Purkinje cell (primary cell): ENCODE measurements around the gene USP17L22. TPM values are rescaled to one million over a fixed set of nuclear protein-coding genes. Genes with fewer than 3 reads are reported as not detected.

Experiments
- polyA plus RNA-seq: library from polyadenylated mRNA; unstranded; fragments of >200 nt; fragmentation: Nextera tagmentation; gene quantifications from 2 replicates; pipeline ENCODE4 v1.2.1, GENCODE V29; 2014

The USP17L22 gene
- polyA plus RNA-seq = not detected in 2 replicates

GRCh38 chr4:9267319-9267718 lies at the start of gene USP17L22:
TSS of gene USP17L22 (plus strand) at chr4:9267619. CDS start at chr4:9267619, 0 bp downstream.

GRCh38 chr4:9219852-9220251 lies 47.6 kb upstream of the USP17L22 start, which contains the start of gene USP17L12:
TSS of gene USP17L12 (plus strand) at chr4:9220152. CDS start at chr4:9220152, 0 bp downstream.

GRCh38 chr4:9224596-9224995 lies 42.8 kb upstream of the USP17L22 start, which contains the start of gene USP17L13:
TSS of gene USP17L13 (plus strand) at chr4:9224896. CDS start at chr4:9224896, 0 bp downstream.

DNA sequence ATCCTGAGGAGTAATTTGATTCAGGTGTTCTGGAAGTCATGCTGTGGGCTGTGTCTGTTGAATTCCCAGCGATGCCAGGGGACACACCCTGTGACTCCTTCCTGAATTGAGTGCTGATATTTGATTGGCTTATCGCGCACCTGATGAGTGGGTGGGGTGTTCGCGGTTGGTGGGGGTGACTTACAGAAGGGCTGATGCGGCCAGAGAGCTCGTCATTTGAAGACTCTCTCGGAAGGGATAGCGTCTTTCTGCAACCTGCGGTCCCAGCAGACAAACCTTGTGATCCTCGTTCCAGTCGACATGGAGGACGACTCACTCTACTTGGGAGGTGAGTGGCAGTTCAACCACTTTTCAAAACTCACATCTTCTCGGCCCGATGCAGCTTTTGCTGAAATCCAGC lies 33.3 kb upstream of the USP17L22 start, which contains the start of gene USP17L15:
TSS of gene USP17L15 (plus strand) at position 301 of the 400 bp plus-strand sequence. CDS start at position 301, 0 bp downstream.

DNA sequence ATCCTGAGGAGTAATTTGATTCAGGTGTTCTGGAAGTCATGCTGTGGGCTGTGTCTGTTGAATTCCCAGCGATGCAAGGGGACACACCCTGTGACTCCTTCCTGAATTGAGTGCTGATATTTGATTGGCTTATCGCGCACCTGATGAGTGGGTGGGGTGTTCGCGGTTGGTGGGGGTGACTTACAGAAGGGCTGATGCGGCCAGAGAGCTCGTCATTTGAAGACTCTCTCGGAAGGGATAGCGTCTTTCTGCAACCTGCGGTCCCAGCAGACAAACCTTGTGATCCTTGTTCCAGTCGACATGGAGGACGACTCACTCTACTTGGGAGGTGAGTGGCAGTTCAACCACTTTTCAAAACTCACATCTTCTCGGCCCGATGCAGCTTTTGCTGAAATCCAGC lies 23.8 kb upstream of the USP17L22 start, which contains the start of gene USP17L17:
TSS of gene USP17L17 (plus strand) at position 301 of the 400 bp plus-strand sequence. CDS start at position 301, 0 bp downstream.

GRCh38 chr4:9247953-9248680 lies 19.3 kb upstream of the USP17L22 start, which contains the start of gene USP17L18:
TSS of gene USP17L18 (plus strand) at chr4:9248630. CDS start at chr4:9248630, 0 bp downstream.

DNA sequence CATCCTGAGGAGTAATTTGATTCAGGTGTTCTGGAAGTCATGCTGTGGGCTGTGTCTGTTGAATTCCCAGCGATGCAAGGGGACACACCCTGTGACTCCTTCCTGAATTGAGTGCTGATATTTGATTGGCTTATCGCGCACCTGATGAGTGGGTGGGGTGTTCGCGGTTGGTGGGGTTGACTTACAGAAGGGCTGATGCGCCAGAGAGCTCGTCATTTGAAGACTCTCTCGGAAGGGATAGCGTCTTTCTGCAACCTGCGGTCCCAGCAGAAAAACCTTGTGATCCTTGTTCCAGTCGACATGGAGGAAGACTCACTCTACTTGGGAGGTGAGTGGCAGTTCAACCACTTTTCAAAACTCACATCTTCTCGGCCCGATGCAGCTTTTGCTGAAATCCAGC lies 14.3 kb upstream of the USP17L22 start, which contains the start of gene USP17L19:
TSS of gene USP17L19 (plus strand) at position 301 of the 400 bp plus-strand sequence. CDS start at position 301, 0 bp downstream.

DNA sequence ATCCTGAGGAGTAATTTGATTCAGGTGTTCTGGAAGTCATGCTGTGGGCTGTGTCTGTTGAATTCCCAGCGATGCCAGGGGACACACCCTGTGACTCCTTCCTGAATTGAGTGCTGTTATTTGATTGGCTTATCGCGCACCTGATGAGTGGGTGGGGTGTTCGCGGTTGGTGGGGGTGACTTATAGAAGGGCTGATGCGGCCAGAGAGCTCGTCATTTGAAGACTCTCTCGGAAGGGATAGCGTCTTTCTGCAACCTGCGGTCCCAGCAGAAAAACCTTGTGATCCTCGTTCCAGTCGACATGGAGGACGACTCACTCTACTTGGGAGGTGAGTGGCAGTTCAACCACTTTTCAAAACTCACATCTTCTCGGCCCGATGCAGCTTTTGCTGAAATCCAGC lies 9.6 kb upstream of the USP17L22 start, which contains the start of gene USP17L20:
TSS of gene USP17L20 (plus strand) at position 301 of the 400 bp plus-strand sequence. CDS start at position 301, 0 bp downstream.

DNA sequence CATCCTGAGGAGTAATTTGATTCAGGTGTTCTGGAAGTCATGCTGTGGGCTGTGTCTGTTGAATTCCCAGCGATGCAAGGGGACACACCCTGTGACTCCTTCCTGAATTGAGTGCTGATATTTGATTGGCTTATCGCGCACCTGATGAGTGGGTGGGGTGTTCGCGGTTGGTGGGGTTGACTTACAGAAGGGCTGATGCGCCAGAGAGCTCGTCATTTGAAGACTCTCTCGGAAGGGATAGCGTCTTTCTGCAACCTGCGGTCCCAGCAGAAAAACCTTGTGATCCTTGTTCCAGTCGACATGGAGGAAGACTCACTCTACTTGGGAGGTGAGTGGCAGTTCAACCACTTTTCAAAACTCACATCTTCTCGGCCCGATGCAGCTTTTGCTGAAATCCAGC lies 4.8 kb upstream of the USP17L22 start, which contains the start of gene USP17L21:
TSS of gene USP17L21 (plus strand) at position 301 of the 400 bp plus-strand sequence. CDS start at position 301, 0 bp downstream.

Other genes with a start within 250 kb of the USP17L22 start
- gene FAM90A26, start 97.2 kb upstream of the USP17L22 start, polyA plus RNA-seq = 0.13 TPM in 1 of 2 replicates, not detected in the other
- gene USP17L10, start 57.0 kb upstream of the USP17L22 start, polyA plus RNA-seq = not detected in 2 replicates
- gene USP17L11, start 52.2 kb upstream of the USP17L22 start, polyA plus RNA-seq = not detected in 2 replicates
- gene USP17L12, start 47.5 kb upstream of the USP17L22 start, polyA plus RNA-seq = not detected in 2 replicates
- not detected in 2 replicates for gene USP17L13, start 42.7 kb upstream of the USP17L22 start, polyA plus RNA-seq
- not detected in 2 replicates for gene USP17L15, start 33.2 kb upstream of the USP17L22 start, polyA plus RNA-seq
- not detected in 2 replicates for gene USP17L17, start 23.7 kb upstream of the USP17L22 start, polyA plus RNA-seq
- not detected in 2 replicates for gene USP17L18, start 19.0 kb upstream of the USP17L22 start, polyA plus RNA-seq
- gene USP17L19, start 14.2 kb upstream of the USP17L22 start, polyA plus RNA-seq = not detected in 2 replicates
- not detected in 2 replicates for gene USP17L20, start 9.5 kb upstream of the USP17L22 start, polyA plus RNA-seq
- not detected in 2 replicates for gene USP17L21, start 4.7 kb upstream of the USP17L22 start, polyA plus RNA-seq
- not detected in 2 replicates for gene USP17L24, start 57.5 kb downstream of the USP17L22 start, polyA plus RNA-seq
- gene USP17L25, start 62.3 kb downstream of the USP17L22 start, polyA plus RNA-seq = not detected in 2 replicates
- not detected in 2 replicates for gene USP17L26, start 67.0 kb downstream of the USP17L22 start, polyA plus RNA-seq
- gene USP17L5, start 71.8 kb downstream of the USP17L22 start, polyA plus RNA-seq = not detected in 2 replicates
- gene USP17L27, start 76.5 kb downstream of the USP17L22 start, polyA plus RNA-seq = not detected in 2 replicates
- not detected in 2 replicates for gene USP17L28, start 81.3 kb downstream of the USP17L22 start, polyA plus RNA-seq
- gene USP17L29, start 86.0 kb downstream of the USP17L22 start, polyA plus RNA-seq = not detected in 2 replicates
- gene USP17L30, start 95.5 kb downstream of the USP17L22 start, polyA plus RNA-seq = not detected in 2 replicates
- not detected in 2 replicates for gene DEFB131A, start 176.8 kb downstream of the USP17L22 start, polyA plus RNA-seq